A673 (cell line): ENCODE data around the gene HNF4A. TPM values are rescaled to one million over a fixed set of nuclear protein-coding genes. Genes with fewer than 3 reads are reported as not detected.

Experiments
- BruUV-seq: library from RNA; stranded (reverse); fragments of 400-500 nt; replicated peaks from 2 replicates; lab custom pipeline; 2021; lab: Mats Ljungman, UMichigan
- CTCF ChIA-PET: fragments of 300-600 bp; sonication (Branson Sonifier 250); formaldehyde crosslinking; loops from one replicate; lab custom pipeline; 2022; ENCODE audit warnings: antibody characterized with exemption; lab: Charles Lee
- POLR2A ChIA-PET: fragments of 300-600 bp; sonication (Branson Sonifier 250); formaldehyde crosslinking; loops from one replicate; lab custom pipeline; 2022; ENCODE audit warnings: antibody characterized with exemption; ENCODE audit not compliant: low non-redundant PET; lab: Charles Lee
- DNase-seq: peaks from one replicate; pipeline ENCODE4 v3.0.0-alpha.2; 2015; ENCODE audit warnings: low spot score
- H3K27ac ChIP-seq: fragments of 200-600 bp; sonication (generic); 2 replicates; pipeline ENCODE4 v1.5.1; 2016; ENCODE audit warnings: mixed run types, low read depth, mild to moderate bottlenecking, mixed read lengths, antibody characterized with exemption, low read length; ENCODE audit not compliant: poor library complexity, severe bottlenecking
- H3K27me3 ChIP-seq: fragments of 200-600 bp; sonication (generic); replicated peaks from 2 replicates; pipeline ENCODE4 v1.6.1; 2017; ENCODE audit warnings: mixed run types, low read depth, mild to moderate bottlenecking, mixed read lengths, antibody characterized with exemption, low read length; ENCODE audit not compliant: insufficient read depth, poor library complexity
- H3K36me3 ChIP-seq: fragments of 200-600 bp; sonication (generic); 2 replicates; pipeline ENCODE4 v1.6.1; 2016; ENCODE audit warnings: mixed run types, mild to moderate bottlenecking, mixed read lengths, antibody characterized with exemption, low read length; ENCODE audit not compliant: insufficient read depth, poor library complexity, severe bottlenecking
- H3K4me1 ChIP-seq: fragments of 200-600 bp; sonication (generic); 2 replicates; pipeline ENCODE4 v1.6.1; 2017; ENCODE audit warnings: mixed run types, mild to moderate bottlenecking, mixed read lengths, antibody characterized with exemption, low read length; ENCODE audit not compliant: insufficient read depth, poor library complexity, severe bottlenecking
- H3K4me3 ChIP-seq: fragments of 200-600 bp; sonication (generic); 2 replicates; pipeline ENCODE4 v1.5.1; 2016; ENCODE audit warnings: low read depth, mixed run types, mild to moderate bottlenecking, mixed read lengths, low read length; ENCODE audit not compliant: poor library complexity, severe bottlenecking
- H3K9me3 ChIP-seq: fragments of 200-600 bp; sonication (generic); 2 replicates; pipeline ENCODE4 v1.6.1; 2016; ENCODE audit warnings: mixed run types, low read depth, mild to moderate bottlenecking, mixed read lengths, antibody characterized with exemption, low read length; ENCODE audit not compliant: poor library complexity, severe bottlenecking
- CTCF ChIP-seq: fragments of 300-800, 200-600 bp; sonication (generic); conservative IDR thresholded peaks from 2 replicates; pipeline ENCODE4 v1.5.1; 2017; ENCODE audit warnings: low read depth, mild to moderate bottlenecking, antibody characterized with exemption, low read length, moderate library complexity, mixed read lengths
- EZH2 ChIP-seq: fragments of 200-600 bp; sonication (generic); IDR thresholded peaks from 2 replicates; pipeline ENCODE4 v1.6.1; 2017; ENCODE audit warnings: borderline replicate concordance, low read depth, mild to moderate bottlenecking, mixed read lengths, antibody characterized with exemption, low read length; ENCODE audit not compliant: poor library complexity, severe bottlenecking
- intact Hi-C: fragments of 100-400 bp; cut with micrococcal nuclease; formaldehyde crosslinking; loops from one replicate; pipeline ENCODE4 v1.10.0; 2022; ENCODE audit not compliant: unreplicated experiment
- total RNA-seq: library from RNA; stranded (reverse); gene quantifications from 2 replicates; pipeline ENCODE4 v1.2.3, GENCODE V29; 2021

HNF4A gene
- total RNA-seq, 1 experiment from 2014 or later = not detected

- Histone ChIP-seq H3K36me3 (no peaks in the 10 kb centered on the region), H3K4me3 (no peak overlapping the region), H3K4me1 (no peaks in the 10 kb centered on the region), H3K27ac (no peak overlapping the region), H3K27me3 (no peaks in the 10 kb centered on the region), H3K9me3 (no peaks in the 10 kb centered on the region)
- CTCF ChIA-PET = no interaction called here
- DNase-seq = no peak
- BruUV-seq = no TSS peak
- POLR2A ChIA-PET = no interaction called here
- TF ChIP-seq EZH2 = no peak
- no peak for TF ChIP-seq CTCF
- intact Hi-C loops = no loop called here
Measured at GRCh38 chr20:44424039-44424495, 68.6 kb downstream of the HNF4A start.

- H3K9me3 ChIP-seq = no peaks in the 10 kb centered on the region
- ChIA-PET POLR2A (no interaction called here), CTCF (no interaction called here)
- H3K4me3 ChIP-seq = no peak overlapping the region
- no peaks in the 10 kb centered on the region for H3K4me1 ChIP-seq
- H3K27me3 ChIP-seq = no peaks in the 10 kb centered on the region
- BruUV-seq = no TSS peak
- no peaks in the 10 kb centered on the region for H3K36me3 ChIP-seq
- no peak for DNase-seq
- intact Hi-C loops = no loop called here
- no peak overlapping the region for H3K27ac ChIP-seq
- TF ChIP-seq EZH2 (no peak), CTCF (no peak)
Measured at GRCh38 chr20:44425923-44426322, 70.4 kb downstream of the HNF4A start.

GRCh38 chr20:44426879-44427790 is 71.6 kb downstream of the HNF4A start:
- Histone ChIP-seq H3K27ac (no peak overlapping the region), H3K36me3 (no peaks in the 10 kb centered on the region), H3K9me3 (no peaks in the 10 kb centered on the region), H3K4me1 (no peaks in the 10 kb centered on the region), H3K27me3 (no peaks in the 10 kb centered on the region), H3K4me3 (no peak overlapping the region)
- CTCF ChIA-PET = no interaction called here
- TF ChIP-seq CTCF (no peak), EZH2 (no peak)
- no TSS peak for BruUV-seq
- intact Hi-C loops = no loop called here
- POLR2A ChIA-PET = no interaction called here
- DNase-seq = no peak
